Body of pancreas (tissue), 4 donors: Measurements from ENCODE around the gene USP25. TPM values are rescaled to one million over a fixed set of nuclear protein-coding genes. Genes with fewer than 3 reads are reported as not detected.
A peak's percentile ranks its signal among the peaks of the same experiment; 100 is the strongest.

ENCODE experiments used
- ATAC-seq: fragments of 150-250 bp; one replicate; pipeline ENCODE4 v1.9.1; 2016
- DNase-seq, 4 donors: peaks; one replicate each; pipeline ENCODE4 v3.0.0-alpha.2; 2019
- H3K27ac ChIP-seq, 4 donors: fragments of 200-600 bp; sonication (generic); 1 replicate in 3 of 4; 2 replicates in 1 of 4; pipeline versions ENCODE4 v1.5.1 to v1.6.1; 2016 to 2019; ENCODE audit warnings: mild to moderate bottlenecking in 1 of 4, mixed read lengths in 1 of 4, moderate library complexity in 1 of 4
- H3K27me3 ChIP-seq, 2 donors: fragments of 200-600 bp; sonication (generic); one replicate each; pipeline ENCODE4 v1.6.0; 2016; ENCODE audit warnings: mild to moderate bottlenecking in 1 of 2
- H3K36me3 ChIP-seq, 2 donors: fragments of 200-600 bp; sonication (generic); replicated peaks in 1 of 2; 2 replicates each; pipeline ENCODE4 v1.5.1; 2016; ENCODE audit warnings: low read depth in 2 of 2; ENCODE audit not compliant: insufficient read depth in 1 of 2
- H3K4me1 ChIP-seq: fragments of 200-600 bp; sonication (generic); one replicate; pipeline ENCODE4 v1.6.0; 2016
- H3K4me3 ChIP-seq, 2 donors: fragments of 200-600 bp; sonication (generic); 1 replicate in 1 of 2; 2 replicates in 1 of 2; pipeline ENCODE4 v1.5.1; 2016 to 2019
- H3K9me3 ChIP-seq, 3 donors: fragments of 200-600 bp; sonication (generic); 1 replicate in 2 of 3; 2 replicates in 1 of 3; pipeline ENCODE4 v1.5.1; 2016
- CTCF ChIP-seq, 7 experiments: fragments of 450-650 bp in 4 of 7; fragments of 200-600 bp in 3 of 7; sonication (generic) in 3 of 7; IDR thresholded peaks; one replicate each; pipeline ENCODE4 v1.5.1; 2016 to 2019; ENCODE audit warnings: antibody characterized with exemption in 7 of 7
- POLR2A ChIP-seq, 3 donors: fragments of 450-650 bp; IDR thresholded peaks; one replicate each; pipeline ENCODE4 v1.6.1; 2016; ENCODE audit warnings: antibody characterized with exemption in 3 of 3, mild to moderate bottlenecking in 2 of 3
- WGBS, 2 donors: methylation state at CpG; one replicate each; pipeline ENCODE4 v1.1.5; 2017; 5-methylcytosine and 5-hydroxymethylcytosine counted together
- intact Hi-C: fragments of 100-400 bp; cut with DNase I; formaldehyde crosslinking; loops from one replicate; pipeline ENCODE4 v1.15.1; 2023
- total RNA-seq, 2 donors: library from RNA; depleted of rRNA; stranded (reverse); fragments of >200 nt; gene quantifications; one replicate each; pipeline ENCODE4 v1.1.0, GENCODE V29; 2016

USP25 gene
- total RNA-seq, 2 donors from 2014 or later: 31.4 to 37.9 TPM

DNA sequence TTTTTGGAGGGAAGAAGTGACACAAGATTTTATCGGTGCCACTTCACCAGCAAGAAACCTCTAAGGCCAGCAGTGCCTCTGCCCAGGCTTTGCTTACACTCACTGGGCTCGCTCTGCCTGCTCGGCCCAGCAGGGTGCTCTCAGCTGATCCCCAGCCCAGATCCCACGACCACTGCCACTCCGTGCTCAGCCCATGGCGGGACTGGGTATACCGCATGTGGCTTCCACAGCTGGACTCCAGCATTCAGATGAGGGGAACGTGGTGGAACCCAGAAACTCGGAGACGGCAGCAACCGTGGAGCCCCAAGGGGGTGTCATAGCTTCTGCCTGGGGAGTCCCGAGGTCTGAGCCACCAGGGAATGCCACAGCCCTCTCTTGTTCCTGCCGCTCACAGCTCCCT, 12.9 kb downstream of the USP25 start:
- DNase-seq: no peak

GRCh38 chr21:15743593-15743992, 13.8 kb downstream of the USP25 start:
- H3K27ac ChIP-seq: no peak overlapping the region
- no peaks in the 10 kb centered on the region for H3K27me3 ChIP-seq
- H3K9me3 ChIP-seq: no peaks in the 10 kb centered on the region
- DNase-seq: no peak
- H3K36me3 ChIP-seq: no peaks in the 10 kb centered on the region
- no peak overlapping the region for H3K4me3 ChIP-seq
- peaks cover 43% of the 10 kb centered on the region for H3K4me1 ChIP-seq
- intact Hi-C loops: no loop called here
- TF ChIP-seq CTCF (IDR thresholded peaks at IDR 0.05) (no peak), POLR2A (IDR thresholded peaks at IDR 0.05) (no peak)
- 90 to 95% methylated on average over 4 of the region's 4 CpGs for WGBS, 2 donors
- no peak for ATAC-seq

More for the DNA sequence above, 12.9 kb downstream of the USP25 start:
- H3K27me3 ChIP-seq: no peaks in the 10 kb centered on the region
- H3K27ac ChIP-seq: no peak overlapping the region
- no peak for TF ChIP-seq CTCF (IDR thresholded peaks at IDR 0.05)
- TF ChIP-seq POLR2A (IDR thresholded peaks at IDR 0.05): no peak
- intact Hi-C loops: no loop called here
- H3K9me3 ChIP-seq: no peaks in the 10 kb centered on the region
- ATAC-seq: no peak
- peaks cover 40% of the 10 kb centered on the region for H3K4me1 ChIP-seq
- H3K36me3 ChIP-seq: no peaks in the 10 kb centered on the region
- no peak overlapping the region for H3K4me3 ChIP-seq
- WGBS, 2 donors: 98% methylated on average over 9 to 13 of the region's 13 CpGs

DNA sequence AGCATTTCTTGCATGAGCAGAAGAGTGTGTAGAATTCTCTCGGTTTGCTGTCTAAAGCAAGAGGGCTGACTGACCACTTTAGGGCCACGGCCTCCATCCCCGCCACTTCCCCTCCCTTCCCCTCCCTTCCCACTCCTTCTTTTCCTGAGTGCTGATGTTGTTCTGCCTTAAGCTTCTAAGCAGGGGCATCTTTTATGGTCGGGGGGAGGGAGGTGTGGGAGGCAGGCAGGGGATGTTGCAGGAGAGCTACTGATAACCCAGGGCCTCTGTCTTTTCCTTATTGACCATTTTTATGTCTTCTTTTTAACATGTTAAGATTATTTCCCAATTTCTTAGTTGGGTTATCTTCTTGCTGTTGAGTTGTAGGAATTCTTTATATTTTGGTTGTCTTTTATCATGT, 15.1 kb downstream of the USP25 start:
- Histone ChIP-seq H3K4me3 (no peak overlapping the region), H3K4me1 (peaks cover 44% of the 10 kb centered on the region), H3K36me3 (no peaks in the 10 kb centered on the region), H3K27ac (no peak overlapping the region), H3K9me3 (no peaks in the 10 kb centered on the region), H3K27me3 (no peaks in the 10 kb centered on the region)
- ATAC-seq (no peak), DNase-seq (no peak)
- 76 to 81% methylated on average over 4 of the region's 4 CpGs for WGBS, 2 donors
- intact Hi-C loops: no loop called here
- no peak for TF ChIP-seq POLR2A (IDR thresholded peaks at IDR 0.05)
- TF ChIP-seq CTCF (IDR thresholded peaks at IDR 0.05): no peak

DNA sequence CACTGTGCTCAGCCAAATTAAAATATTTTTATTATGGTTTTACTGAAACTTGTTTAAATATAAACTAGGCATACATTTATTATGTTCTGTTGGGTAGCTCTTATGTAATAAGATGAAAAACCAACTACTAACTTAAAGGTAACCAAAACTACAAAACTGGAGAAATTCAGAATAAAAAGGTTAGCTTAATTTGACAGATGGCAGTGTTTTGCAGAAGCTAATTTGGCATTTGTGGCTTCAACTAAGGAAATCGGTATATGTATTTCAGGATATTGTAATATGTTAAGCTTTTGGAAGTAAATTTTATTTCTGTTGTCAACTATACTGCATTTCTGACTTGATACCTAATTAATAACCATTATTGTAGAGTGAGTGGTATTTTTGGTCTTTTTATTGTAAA, 18.8 kb downstream of the USP25 start:
- Histone ChIP-seq H3K9me3 (no peaks in the 10 kb centered on the region), H3K27me3 (no peaks in the 10 kb centered on the region), H3K27ac (no peak overlapping the region), H3K36me3 (no peaks in the 10 kb centered on the region), H3K4me1 (peaks cover 34% of the 10 kb centered on the region), H3K4me3 (no peak overlapping the region)
- ATAC-seq (no peak), DNase-seq (no peak)
- WGBS, 2 donors: 73 to 88% methylated on average over 1 of the region's 1 CpG
- TF ChIP-seq POLR2A (IDR thresholded peaks at IDR 0.05): no peak
- no peak for TF ChIP-seq CTCF (IDR thresholded peaks at IDR 0.05)
- intact Hi-C loops: no loop called here

GRCh38 chr21:15749082-15749860, 19.5 kb downstream of the USP25 start:
- peaks cover 40% of the 10 kb centered on the region for H3K4me1 ChIP-seq
- no peaks in the 10 kb centered on the region for H3K27me3 ChIP-seq
- ATAC-seq (peak; percentile 48), DNase-seq (no peak)
- H3K4me3 ChIP-seq: no peak overlapping the region
- H3K27ac ChIP-seq: peak overlapping the region in 1 of 4 donors; percentile 22
- TF ChIP-seq CTCF (IDR thresholded peaks at IDR 0.05): no peak
- no peak for TF ChIP-seq POLR2A (IDR thresholded peaks at IDR 0.05)
- H3K9me3 ChIP-seq: no peaks in the 10 kb centered on the region
- H3K36me3 ChIP-seq: no peaks in the 10 kb centered on the region
- WGBS, 2 donors: 37 to 38% methylated on average over 5 of the region's 5 CpGs
- intact Hi-C loops: no loop called here
